Measurements from ENCODE around the gene FUS.

GRCh38 chr16:31145398-31145990 lies 34.4 kb upstream of the FUS start:
- TF ChIP-seq, protein P1, sequence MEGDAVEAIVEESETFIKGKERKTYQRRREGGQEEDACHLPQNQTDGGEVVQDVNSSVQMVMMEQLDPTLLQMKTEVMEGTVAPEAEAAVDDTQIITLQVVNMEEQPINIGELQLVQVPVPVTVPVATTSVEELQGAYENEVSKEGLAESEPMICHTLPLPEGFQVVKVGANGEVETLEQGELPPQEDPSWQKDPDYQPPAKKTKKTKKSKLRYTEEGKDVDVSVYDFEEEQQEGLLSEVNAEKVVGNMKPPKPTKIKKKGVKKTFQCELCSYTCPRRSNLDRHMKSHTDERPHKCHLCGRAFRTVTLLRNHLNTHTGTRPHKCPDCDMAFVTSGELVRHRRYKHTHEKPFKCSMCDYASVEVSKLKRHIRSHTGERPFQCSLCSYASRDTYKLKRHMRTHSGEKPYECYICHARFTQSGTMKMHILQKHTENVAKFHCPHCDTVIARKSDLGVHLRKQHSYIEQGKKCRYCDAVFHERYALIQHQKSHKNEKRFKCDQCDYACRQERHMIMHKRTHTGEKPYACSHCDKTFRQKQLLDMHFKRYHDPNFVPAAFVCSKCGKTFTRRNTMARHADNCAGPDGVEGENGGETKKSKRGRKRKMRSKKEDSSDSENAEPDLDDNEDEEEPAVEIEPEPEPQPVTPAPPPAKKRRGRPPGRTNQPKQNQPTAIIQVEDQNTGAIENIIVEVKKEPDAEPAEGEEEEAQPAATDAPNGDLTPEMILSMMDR (IDR thresholded peaks at IDR 0.05): no peak
- no peak for TF ChIP-seq ATF6 (CRISPR knock-in tag; IDR thresholded peaks at IDR 0.05)
- TF ChIP-seq CREM (CRISPR knock-in tag; IDR thresholded peaks at IDR 0.05): no peak
- no peak for TF ChIP-seq ZBTB43 (CRISPR knock-in tag; IDR thresholded peaks at IDR 0.05)
- TF ChIP-seq CBFB (CRISPR knock-in tag; IDR thresholded peaks at IDR 0.05; ENCODE audit: low read depth): no peak
- TF ChIP-seq, protein P2, sequence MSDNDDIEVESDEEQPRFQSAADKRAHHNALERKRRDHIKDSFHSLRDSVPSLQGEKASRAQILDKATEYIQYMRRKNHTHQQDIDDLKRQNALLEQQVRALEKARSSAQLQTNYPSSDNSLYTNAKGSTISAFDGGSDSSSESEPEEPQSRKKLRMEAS (CRISPR knock-in tag; IDR thresholded peaks at IDR 0.05): no peak
- TF ChIP-seq PREB (CRISPR knock-in tag; IDR thresholded peaks at IDR 0.05; ENCODE audit: borderline replicate concordance): no peak
- no peak for TF ChIP-seq ZNF423 (CRISPR knock-in tag; IDR thresholded peaks at IDR 0.05)
- TF ChIP-seq PRDM15 (CRISPR knock-in tag; IDR thresholded peaks at IDR 0.05): no peak
- no peak for TF ChIP-seq PRRX2 (CRISPR knock-in tag; IDR thresholded peaks at IDR 0.05)
